IMR-90 (cell line): ENCODE results near the gene ZNF425. TPM values are rescaled to one million over a fixed set of nuclear protein-coding genes. Genes with fewer than 3 reads are reported as not detected.
A peak's percentile ranks its signal among the peaks of the same experiment; 100 is the strongest.

Experiments used
- ATAC-seq: fragments of 200-7000 bp; cut with Tn5 transposase; 2 replicates; pipeline ENCODE4 v1.9.1; 2020; ENCODE audit warnings: low read depth, mild to moderate bottlenecking, moderate library complexity
- BruUV-seq: library from RNA; stranded (reverse); fragments of 400-500 nt; replicated peaks from 2 replicates; lab custom pipeline; 2021; lab: Mats Ljungman, UMichigan
- CTCF ChIA-PET: fragments of 300-600 bp; formaldehyde crosslinking; extraction: SDS; loops from one replicate; lab custom pipeline; 2021; ENCODE audit warnings: antibody characterized with exemption; lab: Yijun Ruan, JAX
- POLR2A ChIA-PET: fragments of 300-600 bp; sonication (Branson Sonifier 250); formaldehyde crosslinking; loops from one replicate; lab custom pipeline; 2022; ENCODE audit warnings: antibody characterized with exemption; ENCODE audit not compliant: unreplicated experiment; lab: Charles Lee
- DNase-seq: peaks from one replicate; pipeline ENCODE4 v3.0.0; 2013
- H2AFZ ChIP-seq: replicated peaks from 2 replicates; pipeline ENCODE3; 2013; ENCODE audit warnings: low read length, mild to moderate bottlenecking; ENCODE audit not compliant: poor library complexity
- H2AK5ac ChIP-seq: 2 replicates; pipeline ENCODE4 v1.6.1; 2013; ENCODE audit warnings: low read depth, low read length, inconsistent platforms
- H2AK9ac ChIP-seq: replicated peaks from 2 replicates; pipeline ENCODE3; 2013; ENCODE audit warnings: mild to moderate bottlenecking, low read depth, low read length, moderate library complexity; ENCODE audit not compliant: poor library complexity
- H2BK120ac ChIP-seq: 2 replicates; pipeline ENCODE4 v1.6.1; 2013; ENCODE audit warnings: low read depth, low read length, inconsistent platforms
- H2BK15ac ChIP-seq: 3 replicates; pipeline ENCODE4 v1.6.1; 2013; ENCODE audit warnings: low read depth, low read length, inconsistent platforms
- H2BK20ac ChIP-seq: 2 replicates; pipeline ENCODE4 v1.6.1; 2013; ENCODE audit warnings: low read depth, mild to moderate bottlenecking, inconsistent platforms, low read length, moderate library complexity
- H2BK5ac ChIP-seq: 2 replicates; pipeline ENCODE4 v1.6.1; 2013; ENCODE audit warnings: mild to moderate bottlenecking, low read depth, low read length, inconsistent platforms; ENCODE audit not compliant: poor library complexity, severe bottlenecking
- H3K14ac ChIP-seq: replicated peaks from 2 replicates; pipeline ENCODE4 v1.6.1; 2013; ENCODE audit warnings: low read depth, low read length, inconsistent platforms
- H3K18ac ChIP-seq: 2 replicates; pipeline ENCODE4 v1.6.1; 2013; ENCODE audit warnings: low read depth, low read length, control low read depth
- H3K23ac ChIP-seq: 2 replicates; pipeline ENCODE4 v1.6.1; 2013; ENCODE audit warnings: low read depth, low read length, inconsistent platforms
- H3K27ac ChIP-seq: 2 replicates; pipeline ENCODE4 v1.5.1; 2013; ENCODE audit warnings: mild to moderate bottlenecking, control low read depth, low read length; ENCODE audit not compliant: insufficient read depth
- H3K27me3 ChIP-seq: 2 replicates; pipeline ENCODE4 v1.6.1; 2013; ENCODE audit warnings: low read length; ENCODE audit not compliant: control insufficient read depth, insufficient read depth
- H3K36me3 ChIP-seq: 2 replicates; pipeline ENCODE4 v1.6.1; 2013; ENCODE audit warnings: low read length, mixed read lengths; ENCODE audit not compliant: control insufficient read depth, insufficient read depth
- H3K4ac ChIP-seq: 2 replicates; pipeline ENCODE4 v1.6.1; 2013; ENCODE audit warnings: low read depth, low read length, inconsistent platforms
- H3K4me1 ChIP-seq: 2 replicates; pipeline ENCODE4 v1.6.1; 2013; ENCODE audit warnings: low read length, mixed read lengths; ENCODE audit not compliant: control insufficient read depth, insufficient read depth
- H3K4me2 ChIP-seq: 2 replicates; pipeline ENCODE4 v1.6.1; 2013; ENCODE audit warnings: low read depth, mild to moderate bottlenecking, control low read depth, low read length, moderate library complexity
- H3K4me3 ChIP-seq: 2 replicates; pipeline ENCODE4 v1.5.1; 2013; ENCODE audit warnings: low read depth, mild to moderate bottlenecking, control low read depth, low read length, moderate library complexity; ENCODE audit not compliant: insufficient read depth
- H3K56ac ChIP-seq: 2 replicates; pipeline ENCODE4 v1.6.1; 2013; ENCODE audit warnings: low read length, inconsistent platforms; ENCODE audit not compliant: insufficient read depth; ENCODE audit errors: extremely low read depth
- H3K79me1 ChIP-seq, 2 experiments: 2 replicates each; pipeline ENCODE4 v1.6.1; 2013; ENCODE audit warnings: low read length in 2 of 2, inconsistent platforms in 1 of 2, low read depth in 1 of 2
- H3K9ac ChIP-seq: 2 replicates; pipeline ENCODE4 v1.6.1; 2013; ENCODE audit warnings: low read depth, low read length, control low read depth
- H3K9me1 ChIP-seq: 2 replicates; pipeline ENCODE4 v1.6.1; 2013; ENCODE audit warnings: low read length, inconsistent platforms; ENCODE audit not compliant: insufficient read depth
- H3K9me3 ChIP-seq: 2 replicates; pipeline ENCODE4 v1.6.1; 2013; ENCODE audit warnings: low read length; ENCODE audit not compliant: control insufficient read depth, insufficient read depth
- H4K20me1 ChIP-seq: 2 replicates; pipeline ENCODE4 v1.6.1; 2013; ENCODE audit warnings: low read length, inconsistent platforms; ENCODE audit not compliant: insufficient read depth
- H4K5ac ChIP-seq: 2 replicates; pipeline ENCODE4 v1.6.1; 2013; ENCODE audit warnings: mild to moderate bottlenecking, low read depth, low read length, control low read depth
- H4K8ac ChIP-seq, 2 experiments: 2 replicates each; pipeline ENCODE4 v1.6.1; 2013; ENCODE audit warnings: low read depth in 2 of 2, low read length in 2 of 2, control low read depth in 1 of 2, inconsistent platforms in 1 of 2
- H4K91ac ChIP-seq: 2 replicates; pipeline ENCODE4 v1.6.1; 2013; ENCODE audit warnings: low read depth, low read length, inconsistent platforms; ENCODE audit not compliant: insufficient read depth
- BHLHE40 ChIP-seq: fragments of 150-350 bp; IDR thresholded peaks from 2 replicates; pipeline ENCODE4 v1.6.1; 2016; ENCODE audit warnings: mild to moderate bottlenecking, low read depth, low read length
- CEBPB ChIP-seq: IDR thresholded peaks from 2 replicates; pipeline ENCODE4 v1.6.1; 2012; ENCODE audit warnings: low read depth, low read length, improper control_type of control experiment
- CHD1 ChIP-seq: IDR thresholded peaks from 2 replicates; pipeline ENCODE4 v1.6.1; 2012; ENCODE audit warnings: low read depth, low read length, improper control_type of control experiment
- CTCF ChIP-seq: conservative IDR thresholded peaks from 2 replicates; pipeline ENCODE4 v1.5.1; 2012; ENCODE audit warnings: mild to moderate bottlenecking, low read depth, low read length, improper control_type of control experiment
- ELK1 ChIP-seq: fragments of 150-350 bp; IDR thresholded peaks from 2 replicates; pipeline ENCODE4 v1.6.1; 2016; ENCODE audit warnings: low read depth, mild to moderate bottlenecking, low read length, moderate library complexity, borderline replicate concordance
- FOS ChIP-seq: fragments of 150-350 bp; IDR thresholded peaks from 2 replicates; pipeline ENCODE4 v1.6.1; 2016; ENCODE audit warnings: low read depth, low read length
- MAFK ChIP-seq: IDR thresholded peaks from 2 replicates; pipeline ENCODE4 v1.6.1; 2012; ENCODE audit warnings: low read depth, low read length, improper control_type of control experiment
- MAZ ChIP-seq: IDR thresholded peaks from 2 replicates; pipeline ENCODE4 v1.6.1; 2012; ENCODE audit warnings: low read depth, mild to moderate bottlenecking, low read length, improper control_type of control experiment, moderate library complexity, borderline replicate concordance
- MXI1 ChIP-seq: IDR thresholded peaks from 2 replicates; pipeline ENCODE4 v1.6.1; 2012; ENCODE audit warnings: low read depth, mild to moderate bottlenecking, low read length, moderate library complexity, borderline replicate concordance
- NFE2L2 ChIP-seq: fragments of 150-350 bp; IDR thresholded peaks from 2 replicates; pipeline ENCODE4 v1.6.1; 2016; ENCODE audit warnings: low read depth, mild to moderate bottlenecking, low read length
- POLR2A ChIP-seq: IDR thresholded peaks from 2 replicates; pipeline ENCODE4 v1.6.1; 2012; ENCODE audit warnings: mild to moderate bottlenecking, low read depth, low read length
- RFX5 ChIP-seq: IDR thresholded peaks from 2 replicates; pipeline ENCODE4 v1.8.0; 2012; ENCODE audit warnings: low read depth, mild to moderate bottlenecking, low read length, moderate library complexity
- WGBS, 2 experiments: methylation state at CpG; one replicate each; pipeline versions ENCODE4 v1.1.5 to v1.1.7; 2013; ENCODE audit warnings: missing lambda C conversion rate in 2 of 2; ENCODE audit not compliant: insufficient read length in 1 of 2; ENCODE audit errors: extremely low coverage in 2 of 2; 5-methylcytosine and 5-hydroxymethylcytosine counted together
- dilution Hi-C: fragments of 300-500 bp; cut with HindIII; formaldehyde crosslinking; loops from one replicate; pipeline ENCODE4 v1.14.3; 2018; ENCODE audit warnings: low sequenced_read_pairs; ENCODE audit not compliant: unreplicated experiment
- in situ Hi-C: fragments of 300-500 bp; cut with MboI; formaldehyde crosslinking; loops from 3 replicates; pipeline ENCODE4 v1.14.3; 2019; ENCODE audit warnings: low sequenced_read_pairs, inconsistent platforms, mixed read lengths
- intact Hi-C: fragments of 100-400 bp; cut with micrococcal nuclease; formaldehyde crosslinking; loops from 2 replicates; pipeline ENCODE4 v1.10.0; 2022
- polyA plus RNA-seq, 3 experiments: library from polyadenylated mRNA; depleted of rRNA; stranded (reverse); fragments of >200 nt; gene quantifications; 2 replicates each; pipeline ENCODE4 v1.2.3, GENCODE V29; 2012; ENCODE audit warnings: low replicate concordance in 1 of 3
- total RNA-seq: library from RNA; depleted of rRNA; stranded (reverse); fragments of >200 nt; gene quantifications from 2 replicates; pipeline ENCODE4 v1.2.3, GENCODE V29; 2012

Gene ZNF425
- total and polyA plus RNA-seq, 2 of the 4 experiments (the other 2 are of a cell fraction) = 1.2 to 2.3 TPM

GRCh38 chr7:149126662-149127266 is 640 bp upstream of the ZNF425 start:
- peak overlapping the region; percentile 89 for H3K9ac ChIP-seq
- CTCF ChIA-PET = interaction anchor here (0.5 to 0.7 kb wide), 4 partner anchors 20 to 73 kb away, joined by 3 to 7 read pairs (median 4); partner anchors contain the start of gene ZNF398
- peak overlapping the region; percentile 84 for H3K4me3 ChIP-seq
- H4K20me1 ChIP-seq = no peaks in the 10 kb centered on the region
- no peak overlapping the region for H2BK20ac ChIP-seq
- H4K91ac ChIP-seq = peak overlapping the region; percentile 94
- peaks cover 4% of the 10 kb centered on the region for H3K36me3 ChIP-seq
- POLR2A ChIA-PET = no interaction called here
- intact Hi-C loops = loop anchor here (1.0 to 5.0 kb wide), 3 partner anchors 21 to 99 kb away; partner anchors contain the start of genes PDIA4, ZNF398 and ZNF786
- peak overlapping the region; percentile 100 for H3K23ac ChIP-seq
- peak overlapping the region; percentile 85 for H3K4me2 ChIP-seq
- peak overlapping the region; percentile 83 for H4K5ac ChIP-seq
- ATAC-seq (peak; percentile 55), DNase-seq (no peak)
- H3K27ac ChIP-seq = peak overlapping the region; percentile 84
- H3K56ac ChIP-seq = peak overlapping the region; percentile 93
- in situ Hi-C loops = no loop called here
- peak overlapping the region; percentile 63 for H2BK120ac ChIP-seq
- H3K9me3 ChIP-seq = peaks cover 4% of the 10 kb centered on the region
- dilution Hi-C loops = no loop called here
- no TSS peak for BruUV-seq
- H3K79me1 ChIP-seq = peaks cover 18 to 31% of the 10 kb centered on the region in 2 experiments
- peak overlapping the region; percentile 87 for H2BK5ac ChIP-seq
- H2AK5ac ChIP-seq = peak overlapping the region; percentile 93
- peak overlapping the region; percentile 98 for H3K14ac ChIP-seq
- TF ChIP-seq MAFK (no peak), ELK1 (no peak), BHLHE40 (no peak), RFX5 (no peak), NFE2L2 (no peak), MAZ (no peak), CHD1 (no peak), POLR2A (no peak), CEBPB (no peak), FOS (no peak), MXI1 (no peak), CTCF (no peak)
- H2AFZ ChIP-seq = peak overlapping the region; percentile 100
- H3K4ac ChIP-seq = peak overlapping the region; percentile 99
- WGBS, 2 experiments = 0% methylated on average over 4 of the region's 48 CpGs; no CpG with 5 or more reads in 1 of the 2 experiments
- H3K9me1 ChIP-seq = no peaks in the 10 kb centered on the region; the same call in 1 of the 2 replicates
- peaks cover 3% of the 10 kb centered on the region for H3K4me1 ChIP-seq
- H2AK9ac ChIP-seq = peak overlapping the region; percentile 95
- H4K8ac ChIP-seq = peak overlapping the region; percentile 88 to 93
- H3K18ac ChIP-seq = peak overlapping the region; percentile 8
- peak overlapping the region; percentile 9; the same call in 1 of the 3 replicates for H2BK15ac ChIP-seq
- H3K27me3 ChIP-seq = no peaks in the 10 kb centered on the region
